ENCODE results near the gene CD9.

DNA sequence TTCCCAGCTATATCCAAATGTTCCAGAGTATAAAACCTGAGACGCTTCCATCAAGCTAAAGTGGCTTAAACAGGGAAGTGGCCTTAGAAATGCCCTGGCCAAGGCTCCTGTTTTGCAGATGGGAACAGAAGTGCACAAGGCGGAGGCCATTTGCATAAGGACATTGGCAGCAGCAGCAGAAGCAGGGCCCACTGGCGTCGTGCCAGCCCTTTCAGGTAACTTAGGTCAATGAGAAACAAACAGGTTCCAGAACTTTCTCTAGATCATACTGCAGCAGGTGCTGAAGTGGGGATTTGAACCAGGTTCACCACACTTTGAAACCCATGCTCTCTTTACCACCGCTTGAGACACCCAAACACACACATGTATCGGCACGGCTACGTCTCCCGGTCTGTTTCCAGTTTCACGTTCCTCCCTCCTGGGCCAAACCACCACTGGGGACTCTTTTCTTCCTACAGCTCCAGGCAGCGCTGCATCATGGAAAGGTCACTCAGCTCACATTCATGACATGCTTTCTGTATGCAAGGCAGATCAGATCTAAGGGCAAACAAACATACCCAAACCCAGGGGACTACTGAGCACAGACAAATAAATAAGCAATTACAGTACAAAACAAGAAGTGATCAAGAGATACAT is 64.3 kb downstream of the CD9 start:
- TF ChIP-seq POLR2A (IDR thresholded peaks at IDR 0.05; ENCODE audit: low read depth, low read length) (no peak), EZH2 (IDR thresholded peaks at IDR 0.05; ENCODE audit: borderline replicate concordance, low read depth, low read length, severe bottlenecking) (no peak), POLR2AphosphoS5 (IDR thresholded peaks at IDR 0.05; ENCODE audit: insufficient read depth, low read depth, low read length) (no peak)
- TF ChIP-seq, protein P1, sequence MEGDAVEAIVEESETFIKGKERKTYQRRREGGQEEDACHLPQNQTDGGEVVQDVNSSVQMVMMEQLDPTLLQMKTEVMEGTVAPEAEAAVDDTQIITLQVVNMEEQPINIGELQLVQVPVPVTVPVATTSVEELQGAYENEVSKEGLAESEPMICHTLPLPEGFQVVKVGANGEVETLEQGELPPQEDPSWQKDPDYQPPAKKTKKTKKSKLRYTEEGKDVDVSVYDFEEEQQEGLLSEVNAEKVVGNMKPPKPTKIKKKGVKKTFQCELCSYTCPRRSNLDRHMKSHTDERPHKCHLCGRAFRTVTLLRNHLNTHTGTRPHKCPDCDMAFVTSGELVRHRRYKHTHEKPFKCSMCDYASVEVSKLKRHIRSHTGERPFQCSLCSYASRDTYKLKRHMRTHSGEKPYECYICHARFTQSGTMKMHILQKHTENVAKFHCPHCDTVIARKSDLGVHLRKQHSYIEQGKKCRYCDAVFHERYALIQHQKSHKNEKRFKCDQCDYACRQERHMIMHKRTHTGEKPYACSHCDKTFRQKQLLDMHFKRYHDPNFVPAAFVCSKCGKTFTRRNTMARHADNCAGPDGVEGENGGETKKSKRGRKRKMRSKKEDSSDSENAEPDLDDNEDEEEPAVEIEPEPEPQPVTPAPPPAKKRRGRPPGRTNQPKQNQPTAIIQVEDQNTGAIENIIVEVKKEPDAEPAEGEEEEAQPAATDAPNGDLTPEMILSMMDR (IDR thresholded peaks at IDR 0.05; ENCODE audit: extremely low read depth in 1 of 2, insufficient read depth in 1 of 2, low read depth in 1 of 2, low read length in 2 of 2), result no peak
